ENCODE data around the gene AP3D1.
A peak's percentile ranks its signal among the peaks of the same experiment; 100 is the strongest.

AP3D1 gene

GRCh38 chr19:2058570-2059421 is 92.6 kb downstream of the AP3D1 start:
- no peak for TF ChIP-seq CTCF (IDR thresholded peaks at IDR 0.05; ENCODE audit: low read depth, low read length, missing control alignments)
- no peak for DNase-seq (ENCODE audit: low read depth)
- H3K4me3 ChIP-seq (ENCODE audit: low read depth, low read length), result no peak overlapping the region

- H3K4me3 ChIP-seq (ENCODE audit: low read depth, low read length), result no peak overlapping the region
- no peak for TF ChIP-seq CTCF (IDR thresholded peaks at IDR 0.05; ENCODE audit: low read depth, low read length, missing control alignments)
- DNase-seq (ENCODE audit: low read depth), result no peak
Measured at GRCh38 chr19:2057484-2058469, 93.6 kb downstream of the AP3D1 start.

- no peak overlapping the region for H3K4me3 ChIP-seq (ENCODE audit: low read depth, low read length)
- no peak for DNase-seq (ENCODE audit: low read depth)
- no peak for TF ChIP-seq CTCF (IDR thresholded peaks at IDR 0.05; ENCODE audit: low read depth, low read length, missing control alignments)
Measured at GRCh38 chr19:2056837-2057192, 94.6 kb downstream of the AP3D1 start.

- TF ChIP-seq CTCF (IDR thresholded peaks at IDR 0.05; ENCODE audit: low read depth, low read length, missing control alignments), result peak; percentile 10
- DNase-seq (ENCODE audit: low read depth), result no peak
- H3K4me3 ChIP-seq (ENCODE audit: low read depth, low read length), result peak overlapping the region; percentile 11
Measured at GRCh38 chr19:2055931-2056836, 95.2 kb downstream of the AP3D1 start.

- H3K4me3 ChIP-seq (ENCODE audit: low read depth, low read length), result no peak overlapping the region
- DNase-seq (ENCODE audit: low read depth), result no peak
- no peak for TF ChIP-seq CTCF (IDR thresholded peaks at IDR 0.05; ENCODE audit: low read depth, low read length, missing control alignments)
Measured at GRCh38 chr19:2054763-2055162, 96.6 kb downstream of the AP3D1 start.

Measured in GM12864 (cell line).